Chondrocyte (in vitro differentiated cells): Measurements from ENCODE around the gene SAMD8. TPM values are rescaled to one million over a fixed set of nuclear protein-coding genes. Genes with fewer than 3 reads are reported as not detected.

Experiments
- DNase-seq: peaks from one replicate; pipeline ENCODE4 v3.0.0; 2021; ENCODE audit warnings: mixed read lengths, low spot score
- H3K27ac Mint-ChIP-seq: one replicate; pipeline ENCODE4 v1.8.0; 2021; ENCODE audit warnings: mild to moderate bottlenecking, moderate library complexity, mixed read lengths; ENCODE audit not compliant: unreplicated experiment
- H3K27me3 Mint-ChIP-seq: 2 replicates; pipeline ENCODE4 v1.8.0; 2021; ENCODE audit warnings: low read depth, mixed read lengths
- H3K36me3 Mint-ChIP-seq: 2 replicates; pipeline ENCODE4 v1.8.0; 2021; ENCODE audit warnings: low read depth, mixed read lengths
- H3K4me1 Mint-ChIP-seq: 2 replicates; pipeline ENCODE4 v1.8.0; 2021; ENCODE audit warnings: low read depth, mild to moderate bottlenecking, mixed read lengths
- H3K4me3 Mint-ChIP-seq: one replicate; pipeline ENCODE4 v1.8.0; 2021; ENCODE audit warnings: mild to moderate bottlenecking, moderate library complexity, mixed read lengths; ENCODE audit not compliant: unreplicated experiment
- H3K9me3 Mint-ChIP-seq: 2 replicates; pipeline ENCODE4 v1.8.0; 2021; ENCODE audit warnings: low read depth, mixed read lengths
- total RNA-seq: library from RNA; stranded (reverse); gene quantifications from 3 replicates; pipeline ENCODE4 v1.2.1, GENCODE V29; 2021
- TF ChIP-seq, protein P1 (sequence below): fragments of 200-600 bp; sonication (generic); IDR thresholded peaks from 2 replicates; pipeline ENCODE4 v1.5.0; 2021; ENCODE audit warnings: antibody characterized with exemption, mild to moderate bottlenecking, moderate library complexity

Gene SAMD8
- total RNA-seq, 1 donor from 2014 or later = 24.7 TPM

DNA sequence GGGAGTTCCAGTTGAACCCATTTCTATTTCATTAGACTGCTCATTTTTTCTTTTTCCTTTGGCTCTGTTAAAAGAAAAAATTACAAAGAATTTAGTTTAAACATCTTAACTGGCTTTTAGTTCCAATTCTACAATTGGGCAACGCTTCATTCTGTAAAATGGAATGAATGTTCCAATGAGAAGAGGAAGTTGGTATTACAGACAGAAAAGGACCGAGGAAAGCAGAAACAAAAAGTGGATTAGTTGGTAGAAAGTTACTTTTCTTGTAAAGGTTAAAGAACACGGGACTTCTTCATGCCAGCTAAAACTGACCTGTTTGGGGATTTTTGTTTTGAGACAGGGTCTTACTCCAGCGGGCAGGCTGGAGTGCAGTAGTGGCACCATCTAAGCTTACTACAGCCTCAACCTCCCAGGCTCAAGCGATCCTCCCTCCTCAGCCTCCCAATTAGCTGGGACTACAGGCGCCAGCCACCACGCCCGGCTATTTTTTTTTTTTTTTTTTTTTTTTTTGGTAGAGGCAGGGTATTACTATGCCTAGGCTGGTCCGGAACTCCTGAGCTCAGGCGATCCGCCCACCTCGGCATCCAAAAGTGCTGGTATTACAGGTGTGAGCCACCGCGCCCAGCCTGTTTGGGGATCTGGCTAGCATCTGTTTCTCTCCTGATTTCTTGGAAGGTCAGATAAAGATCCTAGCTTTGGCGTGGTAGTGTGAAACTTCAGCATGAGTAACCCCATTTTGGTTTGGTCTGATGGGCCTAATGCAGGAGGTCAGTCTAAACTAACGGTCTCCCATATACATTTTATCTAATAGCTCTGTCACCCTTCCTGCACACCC lies 97.8 kb downstream of the SAMD8 start:
- TF ChIP-seq, protein P1, sequence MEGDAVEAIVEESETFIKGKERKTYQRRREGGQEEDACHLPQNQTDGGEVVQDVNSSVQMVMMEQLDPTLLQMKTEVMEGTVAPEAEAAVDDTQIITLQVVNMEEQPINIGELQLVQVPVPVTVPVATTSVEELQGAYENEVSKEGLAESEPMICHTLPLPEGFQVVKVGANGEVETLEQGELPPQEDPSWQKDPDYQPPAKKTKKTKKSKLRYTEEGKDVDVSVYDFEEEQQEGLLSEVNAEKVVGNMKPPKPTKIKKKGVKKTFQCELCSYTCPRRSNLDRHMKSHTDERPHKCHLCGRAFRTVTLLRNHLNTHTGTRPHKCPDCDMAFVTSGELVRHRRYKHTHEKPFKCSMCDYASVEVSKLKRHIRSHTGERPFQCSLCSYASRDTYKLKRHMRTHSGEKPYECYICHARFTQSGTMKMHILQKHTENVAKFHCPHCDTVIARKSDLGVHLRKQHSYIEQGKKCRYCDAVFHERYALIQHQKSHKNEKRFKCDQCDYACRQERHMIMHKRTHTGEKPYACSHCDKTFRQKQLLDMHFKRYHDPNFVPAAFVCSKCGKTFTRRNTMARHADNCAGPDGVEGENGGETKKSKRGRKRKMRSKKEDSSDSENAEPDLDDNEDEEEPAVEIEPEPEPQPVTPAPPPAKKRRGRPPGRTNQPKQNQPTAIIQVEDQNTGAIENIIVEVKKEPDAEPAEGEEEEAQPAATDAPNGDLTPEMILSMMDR = no peak
- peak overlapping the region; percentile 88 for H3K4me3 Mint-ChIP-seq
- H3K27me3 Mint-ChIP-seq = no peaks in the 10 kb centered on the region
- peaks cover 36% of the 10 kb centered on the region for H3K4me1 Mint-ChIP-seq
- no peak for DNase-seq
- H3K36me3 Mint-ChIP-seq = peaks cover 7% of the 10 kb centered on the region
- H3K27ac Mint-ChIP-seq = peak overlapping the region; percentile 99
- H3K9me3 Mint-ChIP-seq = no peaks in the 10 kb centered on the region

DNA sequence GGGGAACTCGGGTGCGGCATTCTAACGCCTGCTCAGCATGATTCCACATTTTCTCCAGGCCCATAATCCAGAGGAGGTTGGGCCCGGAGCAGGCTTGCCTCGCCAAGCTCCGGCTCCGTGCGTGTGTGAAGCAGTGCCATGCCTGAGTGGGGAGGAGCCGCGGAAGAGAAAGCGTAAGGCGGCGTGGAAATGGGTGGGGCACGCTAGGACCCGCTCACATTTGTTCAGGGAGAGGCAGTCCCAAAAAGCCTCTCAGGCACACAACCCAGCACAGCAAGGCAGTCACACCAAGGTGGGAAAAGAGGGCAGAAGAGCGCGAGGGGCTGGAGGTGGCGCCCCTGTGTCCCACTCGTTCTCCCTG lies 98.4 kb downstream of the SAMD8 start:
- TF ChIP-seq, protein P1 = no peak
- DNase-seq = no peak
- Mint-ChIP-seq H3K27me3 (no peaks in the 10 kb centered on the region), H3K4me3 (peak overlapping the region; percentile 88), H3K9me3 (no peaks in the 10 kb centered on the region), H3K4me1 (peaks cover 35% of the 10 kb centered on the region), H3K27ac (peak overlapping the region; percentile 99), H3K36me3 (peaks cover 8% of the 10 kb centered on the region)

DNA sequence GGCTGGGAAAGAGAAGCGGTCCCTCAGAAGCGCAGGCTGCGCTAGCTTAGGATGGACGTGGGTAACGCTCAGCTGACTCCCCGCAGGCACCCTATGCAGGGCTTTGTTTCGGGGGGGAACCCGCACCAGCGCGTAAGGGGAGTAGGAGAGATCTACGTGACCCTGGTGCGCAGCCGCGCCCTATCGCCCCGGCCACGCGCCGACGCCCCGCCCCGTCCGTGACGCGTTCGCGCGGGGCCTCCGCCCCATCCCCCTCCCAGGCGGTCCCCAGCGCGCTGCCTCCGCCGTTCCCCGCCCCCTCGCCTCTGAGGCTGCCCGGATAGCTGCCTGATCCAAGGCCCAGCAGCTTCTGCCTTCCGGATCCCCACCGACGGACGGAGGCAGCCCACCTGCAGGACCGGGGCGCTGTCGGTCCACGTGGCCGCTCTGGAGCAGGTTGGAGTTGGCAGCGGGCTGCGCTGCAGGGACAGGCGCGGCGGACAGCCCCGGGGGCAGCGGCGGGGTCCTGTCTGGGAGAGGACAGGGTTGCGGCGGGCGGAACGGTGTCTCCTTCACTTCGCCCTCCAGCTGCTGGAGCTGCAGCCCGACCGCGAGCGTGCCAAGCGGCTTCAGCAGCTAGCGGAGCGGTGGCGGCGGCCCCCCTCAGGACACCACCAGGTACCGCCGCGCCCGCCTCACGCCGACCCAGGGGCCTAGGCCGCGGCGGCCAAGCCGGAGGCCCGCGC lies 99.0 kb downstream of the SAMD8 start, which contains the start of gene VDAC2:
Gene VDAC2, plus strand, starts transcription at position 515 of the 725 bp plus-strand sequence. CDS start 363 bp downstream, outside the sequence.
- peak within 1 kb of the TSS; percentile 88 for H3K4me3 Mint-ChIP-seq
- TF ChIP-seq, protein P1 = no peak

DNA sequence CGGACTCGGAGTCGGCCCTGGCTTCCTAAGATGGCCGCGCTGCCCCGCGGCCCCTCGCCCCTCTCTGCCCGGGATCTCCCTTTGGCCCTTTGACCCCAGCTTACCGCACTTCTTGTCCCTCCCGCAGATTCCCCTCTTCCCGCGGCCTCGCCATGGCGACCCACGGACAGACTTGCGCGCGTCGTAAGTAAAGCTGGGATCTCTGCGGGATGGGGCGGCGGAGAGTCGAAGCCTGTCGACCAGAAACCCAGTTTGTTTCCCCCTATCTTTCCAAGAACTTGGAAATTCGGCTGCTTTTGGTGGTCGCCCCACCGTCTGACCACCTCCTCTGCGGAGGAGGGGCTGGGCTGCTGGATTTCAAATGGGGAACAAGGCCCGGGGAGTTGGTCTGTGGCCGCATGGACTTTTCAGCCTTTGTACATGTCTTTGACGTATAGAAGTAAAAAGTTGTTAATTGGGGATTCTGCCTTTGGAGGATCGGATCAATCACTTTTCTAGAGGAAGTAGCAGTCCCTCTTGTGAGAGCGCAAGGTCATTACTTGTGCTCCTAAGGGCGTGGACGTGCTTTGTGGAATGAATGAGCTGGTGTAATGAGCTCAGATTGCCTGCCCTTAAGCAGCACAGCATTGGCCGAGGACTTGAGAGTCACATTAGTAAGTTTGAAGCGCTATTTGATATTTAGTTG lies 99.7 kb downstream of the SAMD8 start:
- peaks cover 41% of the 10 kb centered on the region for H3K4me1 Mint-ChIP-seq
- DNase-seq = peak; percentile 34
- H3K9me3 Mint-ChIP-seq = no peaks in the 10 kb centered on the region
- peak overlapping the region; percentile 88 for H3K4me3 Mint-ChIP-seq
- H3K27ac Mint-ChIP-seq = peak overlapping the region; percentile 99
- TF ChIP-seq, protein P1 = no peak
- no peaks in the 10 kb centered on the region for H3K27me3 Mint-ChIP-seq
- H3K36me3 Mint-ChIP-seq = peaks cover 13% of the 10 kb centered on the region

More for the DNA sequence above, 99.0 kb downstream of the SAMD8 start, which contains the start of gene VDAC2:
- Mint-ChIP-seq H3K27me3 (no peaks in the 10 kb centered on the region), H3K36me3 (peaks cover 9% of the 10 kb centered on the region), H3K4me1 (peaks cover 34% of the 10 kb centered on the region), H3K9me3 (no peaks in the 10 kb centered on the region), H3K27ac (peak within 1 kb of the TSS; percentile 99)
- peak; percentile 95 for DNase-seq

DNA sequence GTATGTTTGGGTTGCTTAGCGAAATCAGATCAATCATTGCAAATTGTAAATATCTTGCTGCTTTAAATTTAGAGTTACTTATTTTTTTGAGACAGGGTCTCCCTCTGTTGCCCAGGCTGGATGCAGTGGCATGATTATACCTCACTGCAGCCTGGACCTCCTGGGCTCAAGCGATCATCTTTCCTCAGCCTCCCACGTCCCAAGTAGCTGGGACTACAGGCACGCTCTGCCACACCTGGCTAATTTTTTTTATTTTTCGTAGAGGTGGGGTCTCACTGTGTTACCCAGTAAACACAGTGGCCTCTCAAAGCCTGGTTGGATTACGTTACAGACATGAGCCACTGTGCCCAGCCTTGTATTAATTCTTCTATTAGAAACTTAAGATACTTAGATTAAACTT lies 100.9 kb downstream of the SAMD8 start:
- Mint-ChIP-seq H3K27me3 (no peaks in the 10 kb centered on the region), H3K27ac (peak overlapping the region; percentile 99), H3K4me3 (peak overlapping the region; percentile 88), H3K36me3 (peaks cover 16% of the 10 kb centered on the region), H3K9me3 (no peaks in the 10 kb centered on the region), H3K4me1 (peaks cover 49% of the 10 kb centered on the region)
- TF ChIP-seq, protein P1 = no peak
- no peak for DNase-seq
